Mesothelial cell of epicardium (in vitro differentiated cells): ENCODE results near the gene KIAA1328. TPM values are rescaled to one million over a fixed set of nuclear protein-coding genes. Genes with fewer than 3 reads are reported as not detected.

Experiments used
- DNase-seq, 2 experiments: peaks; one replicate each; pipeline ENCODE4 v3.0.0; 2021; ENCODE audit warnings: low spot score in 2 of 2; ENCODE audit not compliant: unreplicated experiment in 2 of 2
- H3K27ac Mint-ChIP-seq: 2 replicates; pipeline ENCODE4 v1.8.0; 2021; ENCODE audit warnings: mixed read lengths
- H3K27me3 Mint-ChIP-seq: 2 replicates; pipeline ENCODE4 v1.8.0; 2021; ENCODE audit warnings: low read depth, mixed read lengths
- H3K36me3 Mint-ChIP-seq: 2 replicates; pipeline ENCODE4 v1.8.0; 2021; ENCODE audit warnings: mixed read lengths
- H3K4me1 Mint-ChIP-seq: 2 replicates; pipeline ENCODE4 v1.8.0; 2021; ENCODE audit warnings: mixed read lengths
- H3K4me3 Mint-ChIP-seq: 2 replicates; pipeline ENCODE4 v1.8.0; 2021; ENCODE audit warnings: mild to moderate bottlenecking, moderate library complexity, mixed read lengths
- H3K9me3 Mint-ChIP-seq: 2 replicates; pipeline ENCODE4 v1.8.0; 2021; ENCODE audit warnings: mixed read lengths
- CTCF ChIP-seq: fragments of 200-600 bp; sonication (generic); IDR thresholded peaks from one replicate; pipeline ENCODE4 v1.5.0; 2021; ENCODE audit warnings: antibody characterized with exemption; ENCODE audit not compliant: unreplicated experiment
- total RNA-seq: library from RNA; stranded (reverse); gene quantifications from 3 replicates; pipeline ENCODE4 v1.2.1, GENCODE V29; 2021

KIAA1328 gene
- total RNA-seq, 1 donor from 2014 or later, result 20.8 TPM

DNA sequence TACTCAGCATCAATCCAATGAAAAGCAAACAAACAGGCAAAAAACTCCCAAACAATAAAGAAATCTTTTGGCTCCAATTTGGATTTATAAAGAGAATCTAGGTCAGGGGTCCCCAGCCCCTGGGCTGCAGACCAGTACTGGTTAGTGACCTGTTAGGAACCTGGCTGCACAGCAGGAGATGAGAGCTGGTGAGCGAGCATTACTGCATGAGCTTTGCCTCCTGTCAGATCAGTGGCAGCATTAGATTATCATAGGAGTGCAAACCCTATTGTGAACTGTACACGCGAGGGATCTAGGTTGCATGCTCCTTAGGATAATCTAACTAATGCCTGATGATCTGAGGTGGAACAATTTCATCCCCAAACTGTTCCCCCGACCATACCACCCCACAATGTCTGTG is 102.2 kb downstream of the KIAA1328 start:
- no peak for TF ChIP-seq CTCF
- H3K4me3 Mint-ChIP-seq, result no peak overlapping the region
- DNase-seq, result no peak
- no peaks in the 10 kb centered on the region for H3K27me3 Mint-ChIP-seq
- H3K27ac Mint-ChIP-seq, result no peak overlapping the region
- no peaks in the 10 kb centered on the region for H3K4me1 Mint-ChIP-seq
- no peaks in the 10 kb centered on the region for H3K36me3 Mint-ChIP-seq
- no peaks in the 10 kb centered on the region for H3K9me3 Mint-ChIP-seq

DNA sequence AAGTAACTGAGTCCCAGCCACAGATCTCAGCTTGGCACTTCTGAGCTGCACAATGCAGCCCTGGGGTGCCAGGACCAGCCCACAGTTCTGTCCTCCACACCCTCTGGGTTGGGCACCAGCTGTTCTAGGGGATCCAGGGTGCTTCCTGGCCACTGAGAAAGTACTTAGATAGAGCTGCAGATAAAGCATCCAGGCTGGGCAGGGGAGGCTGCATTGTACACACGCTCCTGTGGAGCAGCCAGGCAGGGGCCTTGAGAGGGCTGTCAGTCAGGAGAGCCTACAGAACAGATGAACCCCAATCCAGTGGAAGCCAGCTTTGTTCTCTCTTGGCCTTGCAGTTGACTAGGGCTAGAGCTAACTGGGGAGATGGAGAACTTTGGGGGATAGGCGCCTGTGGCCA is 104.6 kb downstream of the KIAA1328 start:
- no peak for DNase-seq
- Mint-ChIP-seq H3K4me3 (no peak overlapping the region), H3K4me1 (no peaks in the 10 kb centered on the region), H3K27me3 (no peaks in the 10 kb centered on the region), H3K36me3 (peaks cover 22% of the 10 kb centered on the region), H3K9me3 (peaks cover 22% of the 10 kb centered on the region), H3K27ac (no peak overlapping the region)
- TF ChIP-seq CTCF, result no peak

GRCh38 chr18:36934884-36935283 is 106.0 kb downstream of the KIAA1328 start:
- no peak for TF ChIP-seq CTCF
- Mint-ChIP-seq H3K27me3 (no peaks in the 10 kb centered on the region), H3K4me3 (no peak overlapping the region), H3K27ac (no peak overlapping the region), H3K4me1 (no peaks in the 10 kb centered on the region), H3K36me3 (peaks cover 31% of the 10 kb centered on the region), H3K9me3 (peaks cover 33% of the 10 kb centered on the region)
- no peak for DNase-seq

- Mint-ChIP-seq H3K4me3 (no peak overlapping the region), H3K9me3 (peaks cover 22% of the 10 kb centered on the region), H3K4me1 (peaks cover 10% of the 10 kb centered on the region), H3K27me3 (no peaks in the 10 kb centered on the region), H3K27ac (peak overlapping the region; percentile 71), H3K36me3 (peaks cover 20% of the 10 kb centered on the region)
- TF ChIP-seq CTCF, result peak; percentile 63
- no peak for DNase-seq
These were observed 113.3 kb downstream of the KIAA1328 start for GRCh38 chr18:36942264-36942663.

GRCh38 chr18:36947820-36948348 is 119.0 kb downstream of the KIAA1328 start:
- DNase-seq, result no peak
- peak overlapping the region; percentile 67 for H3K27ac Mint-ChIP-seq
- no peak overlapping the region for H3K4me3 Mint-ChIP-seq
- H3K4me1 Mint-ChIP-seq, result peaks cover 16% of the 10 kb centered on the region
- peaks cover 3% of the 10 kb centered on the region for H3K36me3 Mint-ChIP-seq
- no peaks in the 10 kb centered on the region for H3K27me3 Mint-ChIP-seq
- no peak for TF ChIP-seq CTCF
- H3K9me3 Mint-ChIP-seq, result peaks cover 4% of the 10 kb centered on the region

DNA sequence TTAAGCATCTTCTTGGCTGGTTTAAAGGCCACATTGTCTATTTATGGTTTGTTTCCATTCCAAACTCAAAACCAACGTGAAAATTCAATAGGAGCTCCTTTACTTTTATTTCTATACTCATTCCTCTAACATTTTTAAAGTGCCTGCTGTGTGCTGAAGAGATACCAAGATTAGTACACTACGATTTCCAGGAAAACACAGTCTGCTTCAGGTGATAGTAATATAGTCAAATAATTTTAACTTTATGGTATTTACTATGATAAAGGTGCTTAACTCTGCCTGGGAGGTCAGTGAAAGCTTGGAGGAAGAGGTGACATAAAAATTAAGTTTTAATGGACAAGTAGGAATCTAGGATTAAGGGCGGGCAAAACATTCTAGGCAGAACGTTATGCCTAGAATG is 121.4 kb downstream of the KIAA1328 start:
- no peak overlapping the region for H3K4me3 Mint-ChIP-seq
- no peaks in the 10 kb centered on the region for H3K27me3 Mint-ChIP-seq
- H3K36me3 Mint-ChIP-seq, result peaks cover 3% of the 10 kb centered on the region
- H3K27ac Mint-ChIP-seq, result no peak overlapping the region
- peaks cover 4% of the 10 kb centered on the region for H3K9me3 Mint-ChIP-seq
- no peak for DNase-seq
- H3K4me1 Mint-ChIP-seq, result peaks cover 14% of the 10 kb centered on the region
- TF ChIP-seq CTCF, result no peak
